ENCODE data around the gene KCNJ12. TPM values are rescaled to one million over a fixed set of nuclear protein-coding genes. Genes with fewer than 3 reads are reported as not detected.
"Not testable (repeated sequence)": the region's sequence is repeated elsewhere in the genome, so short reads cannot be mapped to it uniquely, and the experiment has no call there.

The KCNJ12 gene
- total RNA-seq, 1 experiment from 2014 or later = 5.2 TPM

DNA sequence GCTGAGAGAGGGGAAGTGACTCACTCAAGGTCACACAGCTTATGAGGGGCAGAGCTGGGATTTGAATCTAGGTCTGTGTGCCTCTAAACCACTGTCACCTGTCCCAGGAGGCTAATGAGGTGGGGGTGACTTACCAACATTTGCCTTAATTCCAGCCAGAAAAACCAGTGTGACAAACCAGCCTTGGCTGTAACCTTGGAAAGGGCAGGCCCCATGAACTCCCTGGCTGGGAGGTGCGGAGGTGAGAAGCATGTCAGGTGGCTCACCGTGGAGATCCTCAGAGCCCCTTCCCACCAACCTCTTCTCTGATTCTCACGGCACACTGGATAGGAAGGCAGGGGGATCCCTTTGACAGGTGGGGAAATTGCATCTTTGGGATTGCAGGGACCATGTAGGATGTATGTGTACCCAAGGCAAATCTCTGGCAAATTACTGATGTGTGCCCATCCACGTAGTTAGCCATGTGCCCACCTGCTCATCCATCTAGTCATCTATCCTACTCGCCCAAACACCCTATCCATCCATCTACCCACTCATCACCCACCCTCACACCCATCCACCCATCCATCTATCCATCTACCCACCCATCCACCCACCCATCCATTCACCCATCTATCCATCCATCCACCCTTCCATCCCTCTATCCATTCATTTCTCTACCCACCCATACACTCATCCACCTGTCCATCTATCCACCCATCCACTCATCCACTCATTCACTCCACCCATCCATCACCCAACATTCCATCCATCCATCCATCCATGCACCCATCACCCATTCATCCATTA lies 30.7 kb downstream of the KCNJ12 start:
- not testable (repeated sequence) for H3K9me3 ChIP-seq

DNA sequence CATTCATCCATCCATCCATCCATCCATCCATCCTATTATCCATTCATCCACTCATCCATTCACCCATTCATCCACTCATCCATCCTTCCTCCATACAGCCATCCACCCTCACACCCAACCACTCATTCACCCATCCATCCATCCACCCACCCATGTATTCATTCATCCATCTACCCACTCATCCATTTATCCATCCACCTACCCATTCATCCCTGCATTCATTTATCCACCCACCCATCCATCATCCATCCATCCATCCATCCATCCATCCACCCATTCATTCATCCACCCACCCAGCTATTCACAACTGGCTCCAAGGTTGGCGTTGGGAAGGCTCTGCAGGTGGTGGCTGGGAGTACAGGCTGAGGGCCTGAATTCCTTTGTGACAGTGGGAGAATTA lies 31.6 kb downstream of the KCNJ12 start:
- not testable (repeated sequence) for H3K9me3 ChIP-seq, H3K4me3 ChIP-seq, H3K36me3 ChIP-seq, DNase-seq, H3K27me3 ChIP-seq

More for the DNA sequence above, 30.7 kb downstream of the KCNJ12 start:
- DNase-seq, H3K27me3 ChIP-seq, H3K36me3 ChIP-seq, H3K4me3 ChIP-seq: not testable (repeated sequence)

DNA sequence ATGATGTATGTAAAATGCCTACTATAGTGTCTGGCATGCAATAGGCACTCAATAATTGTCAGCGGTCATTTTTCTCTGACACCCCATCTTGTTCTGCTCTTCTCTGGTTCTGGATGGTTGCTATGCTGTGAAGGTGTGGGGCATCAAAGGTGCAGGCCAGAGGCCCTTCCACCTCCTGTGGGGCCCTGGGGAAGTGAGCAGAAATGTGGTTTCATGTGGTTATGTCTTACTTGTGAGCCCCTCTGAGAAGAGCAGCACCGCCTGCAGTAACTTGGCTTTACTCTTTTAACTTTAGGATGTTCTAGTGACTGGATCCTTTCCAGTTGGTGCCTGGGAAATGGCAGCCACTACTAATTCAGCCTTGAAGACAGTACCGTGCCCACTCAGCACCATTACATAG lies 32.1 kb downstream of the KCNJ12 start:
- not testable (repeated sequence) for H3K4me3 ChIP-seq, H3K36me3 ChIP-seq, H3K9me3 ChIP-seq, H3K27me3 ChIP-seq, DNase-seq

DNA sequence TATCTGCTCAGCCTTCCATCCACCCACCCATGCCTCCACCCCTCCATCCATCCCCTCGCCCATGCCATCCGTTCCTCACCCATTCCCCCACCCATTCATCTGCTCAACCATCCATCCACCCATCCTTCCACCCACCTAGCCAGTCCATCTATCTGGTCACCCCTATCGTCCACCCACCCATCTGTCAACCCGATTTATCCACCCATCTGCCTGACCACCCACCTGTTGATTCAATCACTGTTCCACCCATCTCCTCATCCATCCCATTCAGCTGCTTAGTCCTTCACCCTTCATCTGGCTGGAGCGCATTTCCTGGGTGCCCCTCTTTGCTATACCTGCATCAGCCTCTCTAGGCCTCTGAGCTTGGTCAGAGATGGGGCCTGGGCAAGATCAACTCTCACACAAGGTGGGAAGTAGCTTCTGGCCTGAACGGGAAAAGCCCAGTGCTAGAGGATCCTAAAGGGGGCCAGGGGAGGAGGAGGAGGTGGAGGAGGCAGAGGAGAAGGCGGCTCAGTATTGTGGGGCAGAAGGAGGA lies 32.7 kb downstream of the KCNJ12 start:
- H3K36me3 ChIP-seq, H3K27me3 ChIP-seq, H3K9me3 ChIP-seq, H3K4me3 ChIP-seq, DNase-seq: not testable (repeated sequence)

DNA sequence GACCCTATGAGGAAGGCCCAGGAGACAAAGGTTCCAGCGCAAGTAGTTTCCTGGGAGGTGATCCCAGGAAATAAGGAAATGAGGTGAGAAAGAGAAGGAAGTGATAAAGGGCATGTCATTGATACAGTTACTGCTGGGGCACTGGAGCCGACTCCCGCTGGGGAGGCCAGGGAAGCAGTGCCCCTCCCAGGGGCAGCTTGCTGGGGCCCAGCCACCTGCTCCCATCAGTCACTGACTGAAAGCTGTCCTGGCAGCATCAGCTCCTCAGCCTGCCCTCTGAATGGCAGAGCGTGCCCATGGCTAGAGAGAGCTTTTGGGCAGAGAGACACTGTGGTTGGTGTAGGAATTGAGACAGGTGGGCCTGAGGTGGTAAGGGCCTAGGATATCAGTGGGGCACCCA lies 33.2 kb downstream of the KCNJ12 start:
- not testable (repeated sequence) for H3K9me3 ChIP-seq, H3K4me3 ChIP-seq

DNA sequence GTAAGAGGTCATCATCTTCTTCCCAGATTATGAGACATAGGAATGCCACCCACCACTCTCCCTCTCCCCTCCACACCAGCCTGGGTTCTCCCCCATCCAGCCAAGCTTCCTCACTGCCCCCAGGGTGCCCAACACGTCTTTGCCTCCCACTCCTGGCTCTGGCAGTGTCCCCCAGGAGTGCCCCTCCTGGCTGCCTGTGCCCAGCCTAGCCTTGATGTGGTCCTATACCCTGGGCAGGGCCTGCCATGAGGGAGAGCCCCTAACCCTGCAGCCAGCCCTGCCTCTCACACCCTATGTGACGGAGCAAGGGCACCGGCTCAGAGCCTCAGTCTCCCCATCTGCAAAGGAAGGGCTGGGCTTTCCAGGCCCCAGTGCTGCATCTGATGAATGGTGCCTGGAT lies 33.8 kb downstream of the KCNJ12 start:
- not testable (repeated sequence) for H3K27me3 ChIP-seq, H3K9me3 ChIP-seq, H3K36me3 ChIP-seq, DNase-seq, H3K4me3 ChIP-seq

More for the DNA sequence above, 33.2 kb downstream of the KCNJ12 start:
- not testable (repeated sequence) for H3K36me3 ChIP-seq, DNase-seq, H3K27me3 ChIP-seq

DNA sequence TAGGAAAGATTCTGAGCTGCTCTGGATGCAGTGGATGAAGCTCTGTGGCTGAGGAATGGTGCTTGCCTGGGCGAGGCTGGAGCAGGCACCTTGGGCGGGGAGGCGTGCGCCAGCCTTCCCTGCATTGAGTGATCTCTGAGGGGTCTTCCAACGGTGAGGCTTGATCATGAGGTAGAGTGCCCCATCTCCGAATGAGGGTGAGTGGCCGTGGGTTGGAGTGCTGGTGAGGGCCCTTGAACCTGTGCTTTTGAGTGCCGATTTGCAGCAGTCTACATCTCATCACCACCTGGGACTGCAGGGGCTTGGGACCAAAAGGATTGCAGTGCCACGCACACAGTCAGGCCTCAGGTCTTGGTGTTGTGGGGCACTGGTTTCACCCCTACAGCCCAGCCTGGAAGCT lies 34.2 kb downstream of the KCNJ12 start:
- not testable (repeated sequence) for H3K27me3 ChIP-seq, DNase-seq, H3K9me3 ChIP-seq, H3K36me3 ChIP-seq, H3K4me3 ChIP-seq

DNA sequence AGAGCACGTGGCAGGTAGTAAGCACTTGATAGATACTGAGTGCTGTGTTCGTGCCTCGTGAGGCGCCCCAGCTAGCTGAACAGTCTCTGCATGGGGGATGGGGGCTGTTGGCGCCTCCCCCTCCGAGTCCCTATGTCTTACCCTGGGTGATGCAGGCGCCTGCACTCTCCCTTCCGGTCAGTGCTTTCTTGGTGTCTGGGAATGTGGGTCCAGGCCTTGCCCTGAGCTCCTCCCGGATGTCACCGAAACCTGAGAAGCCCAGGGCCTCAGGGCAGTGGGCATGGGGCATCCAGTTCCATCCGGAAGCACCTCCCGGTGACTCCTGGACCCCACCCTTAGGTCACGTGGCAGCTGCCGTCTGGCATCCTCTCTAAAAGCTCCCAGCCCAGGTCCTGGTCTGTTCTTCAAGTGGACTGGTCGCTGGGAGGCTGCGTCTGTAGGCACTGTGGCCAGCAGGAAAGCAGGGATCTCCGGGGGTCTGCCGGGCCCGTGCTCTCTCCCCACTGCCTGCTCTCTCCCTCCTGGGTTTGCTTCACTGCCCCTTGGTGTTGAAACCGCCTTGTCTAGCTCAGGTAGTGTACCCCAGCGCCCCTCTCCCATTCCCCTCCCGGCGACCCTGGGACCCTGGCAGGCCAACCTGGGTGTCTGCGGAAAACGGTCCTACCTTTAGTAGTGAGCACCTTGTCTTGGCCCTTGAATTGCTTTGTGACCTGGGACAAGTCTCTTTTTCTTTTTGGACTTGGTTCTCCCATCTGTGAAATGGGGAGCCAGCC lies 34.9 kb downstream of the KCNJ12 start:
- H3K36me3 ChIP-seq, H3K4me3 ChIP-seq, DNase-seq, H3K27me3 ChIP-seq, H3K9me3 ChIP-seq: not testable (repeated sequence)

DNA sequence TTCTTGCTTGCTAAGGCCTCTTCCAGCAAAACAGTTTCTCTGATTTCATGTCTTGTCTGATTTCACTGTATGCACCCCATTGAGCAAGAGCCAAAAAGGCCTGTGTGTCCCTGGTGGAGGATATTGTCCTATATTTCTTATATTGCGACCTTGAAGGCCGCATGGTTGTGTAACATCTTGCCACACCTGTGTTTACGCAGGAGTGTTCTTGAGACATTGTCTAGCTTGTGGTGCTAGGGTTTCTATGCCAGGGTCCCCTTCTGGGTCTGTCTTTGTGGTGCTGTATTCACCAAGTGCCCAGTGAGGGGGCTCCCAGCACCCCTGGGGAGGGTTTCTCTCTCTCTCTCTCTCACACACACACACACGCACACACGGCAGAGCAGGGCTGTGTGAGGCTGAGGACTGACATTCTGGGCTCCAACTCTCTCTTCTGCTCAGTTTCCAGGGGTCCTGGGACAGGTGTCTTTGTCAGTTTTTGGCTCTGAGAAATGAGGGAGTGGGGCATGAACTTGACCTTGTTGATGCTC lies 35.6 kb downstream of the KCNJ12 start:
- H3K4me3 ChIP-seq, H3K9me3 ChIP-seq, H3K36me3 ChIP-seq, H3K27me3 ChIP-seq, DNase-seq: not testable (repeated sequence)

DNA sequence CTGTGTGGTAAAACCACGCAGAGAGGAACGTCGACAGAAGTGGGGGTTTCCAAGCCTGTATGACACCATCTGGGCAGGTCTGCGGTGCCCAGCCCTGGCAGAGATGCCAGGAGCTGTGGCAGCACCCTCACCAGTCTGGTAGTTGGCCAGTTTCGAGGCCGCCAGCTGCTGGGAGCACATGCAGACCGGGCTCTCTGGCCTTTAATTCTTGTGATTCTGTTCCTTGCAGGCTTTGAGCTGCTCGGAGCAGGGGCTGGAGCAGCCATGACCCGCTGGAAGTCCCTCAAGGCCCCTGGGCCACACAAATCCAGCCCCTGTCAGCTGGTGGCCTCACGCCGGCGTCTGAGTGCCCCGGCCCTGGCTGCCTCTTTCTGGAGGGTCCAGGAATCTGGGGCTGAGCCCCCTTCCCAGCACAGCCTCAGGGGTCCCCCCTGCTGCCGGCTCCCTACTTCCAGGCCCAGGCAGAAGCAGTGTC lies 36.1 kb downstream of the KCNJ12 start:
- not testable (repeated sequence) for H3K36me3 ChIP-seq, H3K9me3 ChIP-seq, DNase-seq, H3K4me3 ChIP-seq, H3K27me3 ChIP-seq

DNA sequence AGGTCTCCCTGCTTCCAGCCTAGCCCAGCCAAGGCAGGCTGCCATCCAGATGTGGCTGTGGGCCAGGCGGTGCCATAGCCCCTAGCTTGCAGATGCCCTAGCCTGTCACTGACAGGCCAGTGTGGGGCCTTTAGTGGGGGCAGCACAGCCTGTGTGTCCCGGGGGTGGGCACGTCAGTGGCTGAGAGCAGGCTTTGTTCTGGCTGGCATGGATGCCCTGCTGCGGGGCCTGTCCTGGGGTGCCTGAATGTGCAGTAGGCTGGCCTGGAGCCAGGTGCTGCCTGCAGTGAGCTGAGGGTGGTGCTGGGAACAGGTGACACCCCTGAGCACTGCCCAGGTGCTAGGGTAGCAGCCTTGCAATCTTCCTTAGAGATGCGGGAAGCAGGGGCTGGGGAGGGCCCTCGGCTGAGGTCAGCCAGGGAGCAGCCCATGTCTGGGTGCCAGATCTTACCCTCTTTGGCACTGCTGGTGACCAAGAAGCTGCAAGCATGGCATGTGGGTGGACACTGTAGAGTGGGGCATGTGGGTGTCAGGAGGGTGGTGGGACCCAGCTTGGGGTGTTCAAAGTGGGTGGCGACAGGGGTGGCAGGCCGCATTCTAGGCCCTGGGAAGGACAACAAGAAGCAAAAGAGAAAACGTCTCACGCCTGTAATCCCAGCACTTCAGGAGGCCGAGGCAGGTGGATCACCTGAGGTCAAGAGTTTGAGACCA lies 37.6 kb downstream of the KCNJ12 start:
- not testable (repeated sequence) for H3K9me3 ChIP-seq, DNase-seq, H3K4me3 ChIP-seq, H3K27me3 ChIP-seq, H3K36me3 ChIP-seq

DNA sequence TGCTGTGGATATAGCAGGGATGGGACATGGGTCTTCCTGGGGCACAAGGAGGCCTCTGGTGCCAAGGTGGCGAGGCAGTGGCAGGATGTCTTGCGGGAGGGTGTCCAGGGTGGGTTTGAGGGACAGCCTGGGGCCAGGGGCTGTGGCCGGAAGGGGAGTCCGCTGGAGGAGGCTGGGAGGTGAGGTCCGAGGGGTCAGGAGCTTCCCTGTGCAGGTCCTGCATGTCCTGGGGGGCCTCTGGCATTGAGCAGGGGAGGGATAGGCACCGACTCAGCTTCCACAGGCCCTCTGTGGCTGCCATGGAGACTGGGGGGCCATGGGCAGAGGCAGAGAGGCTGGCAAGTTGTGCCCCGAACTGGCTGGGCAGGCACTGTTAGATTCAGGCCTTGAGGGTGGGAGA lies 38.5 kb downstream of the KCNJ12 start:
- not testable (repeated sequence) for H3K4me3 ChIP-seq, H3K9me3 ChIP-seq, DNase-seq, H3K27me3 ChIP-seq, H3K36me3 ChIP-seq

DNA sequence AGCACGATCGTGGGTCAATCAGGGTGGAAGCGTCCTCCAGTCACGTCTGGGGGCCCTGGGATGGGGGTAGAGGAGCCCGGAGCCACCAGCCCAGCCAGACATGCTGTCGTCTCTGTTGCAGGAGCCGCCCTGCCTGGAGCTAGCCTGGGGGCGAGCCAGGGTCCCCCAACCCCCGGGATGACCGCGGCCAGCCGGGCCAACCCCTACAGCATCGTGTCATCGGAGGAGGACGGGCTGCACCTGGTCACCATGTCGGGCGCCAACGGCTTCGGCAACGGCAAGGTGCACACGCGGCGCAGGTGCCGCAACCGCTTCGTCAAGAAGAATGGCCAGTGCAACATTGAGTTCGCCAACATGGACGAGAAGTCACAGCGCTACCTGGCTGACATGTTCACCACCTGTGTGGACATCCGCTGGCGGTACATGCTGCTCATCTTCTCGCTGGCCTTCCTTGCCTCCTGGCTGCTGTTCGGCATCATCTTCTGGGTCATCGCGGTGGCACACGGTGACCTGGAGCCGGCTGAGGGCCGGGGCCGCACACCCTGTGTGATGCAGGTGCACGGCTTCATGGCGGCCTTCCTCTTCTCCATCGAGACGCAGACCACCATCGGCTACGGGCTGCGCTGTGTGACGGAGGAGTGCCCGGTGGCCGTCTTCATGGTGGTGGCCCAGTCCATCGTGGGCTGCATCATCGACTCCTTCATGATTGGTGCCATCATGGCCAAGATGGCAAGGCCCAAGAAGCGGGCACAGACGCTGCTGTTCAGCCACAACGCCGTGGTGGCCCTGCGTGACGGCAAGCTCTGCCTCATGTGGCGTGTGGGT lies 39.2 kb downstream of the KCNJ12 start:
- not testable (repeated sequence) for H3K4me3 ChIP-seq, H3K9me3 ChIP-seq, H3K36me3 ChIP-seq, DNase-seq, H3K27me3 ChIP-seq

DNA sequence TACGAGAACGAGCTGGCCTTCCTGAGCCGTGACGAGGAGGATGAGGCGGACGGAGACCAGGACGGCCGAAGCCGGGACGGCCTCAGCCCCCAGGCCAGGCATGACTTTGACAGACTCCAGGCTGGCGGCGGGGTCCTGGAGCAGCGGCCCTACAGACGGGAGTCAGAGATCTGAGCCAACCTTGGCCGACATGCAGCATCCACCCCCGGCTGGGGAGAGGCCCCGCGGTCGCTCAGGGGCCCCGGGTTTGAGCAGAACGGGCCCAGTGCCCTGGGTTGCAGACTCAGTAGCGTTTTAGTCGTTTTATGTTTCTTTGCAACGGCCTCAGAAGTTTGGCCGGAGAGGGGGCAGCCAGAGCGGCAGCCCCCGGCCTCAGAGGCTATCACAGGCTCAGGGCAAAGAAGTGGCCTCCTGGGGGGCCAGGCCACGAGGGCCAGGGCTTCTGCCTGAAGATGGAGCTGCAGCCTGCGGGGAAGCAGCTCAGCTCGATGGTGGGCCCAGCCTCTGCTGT lies 40.4 kb downstream of the KCNJ12 start:
- not testable (repeated sequence) for H3K36me3 ChIP-seq, DNase-seq, H3K27me3 ChIP-seq

DNA sequence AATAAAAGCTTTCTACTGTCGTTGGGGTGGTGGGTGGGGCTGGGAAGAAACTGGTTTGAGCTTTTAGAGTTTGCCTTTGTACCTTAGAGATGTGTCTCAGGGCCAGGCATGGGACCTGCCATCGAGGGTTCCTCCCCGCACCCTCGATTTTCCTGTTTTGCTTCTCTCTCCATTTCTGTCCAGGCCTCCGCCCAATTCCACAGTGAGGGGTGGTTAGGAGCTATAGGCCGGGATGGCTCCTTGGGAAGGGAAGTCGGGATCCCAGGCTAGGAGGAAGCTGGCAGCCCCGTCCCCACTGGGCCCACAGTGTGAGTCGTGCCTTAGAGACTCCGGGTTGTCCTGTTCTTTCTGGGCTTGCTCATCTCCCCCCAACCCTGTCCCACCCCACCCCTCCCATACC lies 41.2 kb downstream of the KCNJ12 start:
- H3K4me3 ChIP-seq, DNase-seq, H3K36me3 ChIP-seq, H3K27me3 ChIP-seq, H3K9me3 ChIP-seq: not testable (repeated sequence)

More for the DNA sequence above, 40.4 kb downstream of the KCNJ12 start:
- not testable (repeated sequence) for H3K4me3 ChIP-seq, H3K9me3 ChIP-seq

DNA sequence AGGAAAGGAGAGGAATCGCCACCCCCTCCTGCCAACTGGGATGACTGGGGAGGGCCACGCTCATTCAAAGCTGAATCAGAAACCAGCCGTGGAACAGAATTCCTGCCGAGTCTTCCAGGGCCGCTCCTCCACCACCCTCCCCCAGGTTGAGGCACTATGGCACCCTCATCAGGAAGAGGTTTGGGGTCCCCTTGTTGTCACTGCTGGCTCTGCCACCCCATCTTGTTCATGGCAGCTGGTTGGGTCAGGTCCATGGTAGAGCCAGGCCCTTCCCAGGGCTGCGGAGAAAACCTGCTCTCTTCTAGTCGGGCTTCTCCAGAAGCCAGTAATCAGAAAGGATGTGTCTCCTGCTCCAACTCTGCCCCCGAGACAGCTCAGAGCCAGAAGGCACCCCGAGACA lies 41.8 kb downstream of the KCNJ12 start:
- Histone ChIP-seq H3K36me3 (no peaks in the 10 kb centered on the region), H3K4me3 (no peak overlapping the region), H3K9me3 (no peaks in the 10 kb centered on the region), H3K27me3 (no peaks in the 10 kb centered on the region)
- no peak for DNase-seq

All from MG63 (cell line).